ENCODE data around the gene CMIP. TPM values are rescaled to one million over a fixed set of nuclear protein-coding genes. Genes with fewer than 3 reads are reported as not detected.

The CMIP gene
- total RNA-seq, 1 experiment from 2014 or later: 63.7 TPM

DNA sequence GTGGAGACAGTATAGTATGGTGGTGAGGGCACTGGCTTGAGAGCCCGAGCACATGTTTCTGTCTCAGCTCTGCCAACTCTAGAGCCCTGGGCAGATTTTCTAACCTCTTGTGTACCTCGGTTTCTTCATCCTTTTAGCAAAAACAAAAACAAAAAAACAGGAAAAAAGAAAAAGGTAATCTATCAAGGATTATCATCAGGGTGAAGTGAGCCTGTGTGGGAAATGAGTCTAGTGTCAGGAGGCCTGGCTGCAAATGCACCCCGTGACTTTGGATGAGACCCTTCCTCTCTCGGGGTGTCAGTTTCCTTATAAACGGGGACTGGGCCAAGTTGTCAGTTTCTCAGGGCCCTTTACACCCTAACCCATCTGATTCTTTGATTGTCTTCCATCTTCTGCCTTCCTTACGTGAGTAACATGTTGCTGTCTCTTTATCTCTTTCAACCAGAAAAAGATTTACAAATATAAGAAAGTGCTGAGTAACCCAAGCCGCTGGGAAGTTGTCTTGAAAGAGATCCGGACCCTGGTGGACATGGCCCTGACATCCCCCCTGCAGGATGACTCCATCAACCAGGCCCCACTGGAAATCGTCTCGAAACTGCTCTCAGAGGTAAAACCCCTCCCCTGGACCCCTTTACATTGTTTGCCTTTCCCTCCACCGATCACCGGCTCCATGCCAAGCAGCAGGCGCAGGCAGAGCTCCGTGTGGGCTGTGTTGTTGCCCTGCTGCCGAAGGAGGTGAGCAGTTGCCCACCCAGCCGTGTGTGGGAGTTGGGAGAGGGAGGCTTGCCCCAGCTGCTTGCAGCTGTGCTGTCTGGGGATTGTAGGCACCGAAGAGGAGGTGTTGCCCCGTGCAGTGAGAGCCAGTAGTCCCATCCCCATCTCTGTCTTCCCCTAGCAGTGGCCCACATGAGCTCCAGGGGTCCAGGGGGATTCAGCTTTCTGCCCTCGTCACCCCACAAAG lies 207.4 kb downstream of the CMIP start (continued):
- TF ChIP-seq, protein P1, sequence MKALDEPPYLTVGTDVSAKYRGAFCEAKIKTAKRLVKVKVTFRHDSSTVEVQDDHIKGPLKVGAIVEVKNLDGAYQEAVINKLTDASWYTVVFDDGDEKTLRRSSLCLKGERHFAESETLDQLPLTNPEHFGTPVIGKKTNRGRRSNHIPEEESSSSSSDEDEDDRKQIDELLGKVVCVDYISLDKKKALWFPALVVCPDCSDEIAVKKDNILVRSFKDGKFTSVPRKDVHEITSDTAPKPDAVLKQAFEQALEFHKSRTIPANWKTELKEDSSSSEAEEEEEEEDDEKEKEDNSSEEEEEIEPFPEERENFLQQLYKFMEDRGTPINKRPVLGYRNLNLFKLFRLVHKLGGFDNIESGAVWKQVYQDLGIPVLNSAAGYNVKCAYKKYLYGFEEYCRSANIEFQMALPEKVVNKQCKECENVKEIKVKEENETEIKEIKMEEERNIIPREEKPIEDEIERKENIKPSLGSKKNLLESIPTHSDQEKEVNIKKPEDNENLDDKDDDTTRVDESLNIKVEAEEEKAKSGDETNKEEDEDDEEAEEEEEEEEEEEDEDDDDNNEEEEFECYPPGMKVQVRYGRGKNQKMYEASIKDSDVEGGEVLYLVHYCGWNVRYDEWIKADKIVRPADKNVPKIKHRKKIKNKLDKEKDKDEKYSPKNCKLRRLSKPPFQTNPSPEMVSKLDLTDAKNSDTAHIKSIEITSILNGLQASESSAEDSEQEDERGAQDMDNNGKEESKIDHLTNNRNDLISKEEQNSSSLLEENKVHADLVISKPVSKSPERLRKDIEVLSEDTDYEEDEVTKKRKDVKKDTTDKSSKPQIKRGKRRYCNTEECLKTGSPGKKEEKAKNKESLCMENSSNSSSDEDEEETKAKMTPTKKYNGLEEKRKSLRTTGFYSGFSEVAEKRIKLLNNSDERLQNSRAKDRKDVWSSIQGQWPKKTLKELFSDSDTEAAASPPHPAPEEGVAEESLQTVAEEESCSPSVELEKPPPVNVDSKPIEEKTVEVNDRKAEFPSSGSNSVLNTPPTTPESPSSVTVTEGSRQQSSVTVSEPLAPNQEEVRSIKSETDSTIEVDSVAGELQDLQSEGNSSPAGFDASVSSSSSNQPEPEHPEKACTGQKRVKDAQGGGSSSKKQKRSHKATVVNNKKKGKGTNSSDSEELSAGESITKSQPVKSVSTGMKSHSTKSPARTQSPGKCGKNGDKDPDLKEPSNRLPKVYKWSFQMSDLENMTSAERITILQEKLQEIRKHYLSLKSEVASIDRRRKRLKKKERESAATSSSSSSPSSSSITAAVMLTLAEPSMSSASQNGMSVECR (CRISPR knock-in tag; IDR thresholded peaks at IDR 0.05; ENCODE audit: borderline replicate concordance): no peak

DNA sequence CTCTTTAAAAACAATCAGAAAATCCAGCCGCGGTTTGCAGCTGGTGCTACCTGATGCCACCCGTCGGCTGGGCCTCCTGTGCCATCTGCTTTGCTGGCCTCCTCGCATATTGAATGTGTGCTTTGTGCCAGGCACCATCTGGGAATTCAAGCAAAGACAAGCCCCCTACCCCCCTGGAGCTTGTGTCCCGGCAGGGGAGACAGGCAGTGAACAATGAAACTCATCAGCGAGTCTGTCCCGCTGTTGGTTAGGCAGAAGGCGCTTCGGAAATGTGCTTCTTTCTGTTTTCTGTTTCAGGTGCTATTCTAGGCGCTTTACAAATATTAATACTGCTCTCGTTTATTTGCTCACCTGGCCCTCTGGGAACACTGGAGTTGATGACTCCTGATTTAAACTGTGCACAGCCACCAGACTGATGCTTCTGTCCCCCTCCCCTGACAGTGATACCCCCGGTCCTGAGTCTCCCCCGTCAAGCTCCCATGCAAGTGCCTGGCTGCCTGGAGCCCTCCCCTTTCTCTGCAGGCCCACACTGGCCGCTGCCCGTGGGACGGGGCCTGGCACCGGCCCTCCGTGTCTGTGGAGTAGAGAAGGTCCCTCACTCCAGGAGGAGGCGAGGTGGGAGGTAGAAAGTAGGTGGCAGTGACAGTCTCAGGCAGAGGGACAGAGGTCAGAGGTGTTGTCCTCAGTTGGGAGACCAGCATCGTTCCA lies 208.3 kb downstream of the CMIP start:
- CTCF ChIA-PET: interaction anchor here (0.7 to 1.9 kb wide), 4 partner anchors 19 to 44 kb away, joined by 3 to 9 read pairs (median 4); no protein-coding TSS in a partner anchor
- H3K36me3 Mint-ChIP-seq: peaks cover 12% of the 10 kb centered on the region; the same call in 1 of the 2 replicates
- POLR2A ChIA-PET: interaction anchor here (1.0 kb wide), 1 partner anchor 23 kb away, joined by 4 read pairs; no protein-coding TSS in a partner anchor
- peak overlapping the region; percentile 82 for H3K27ac Mint-ChIP-seq
- no peaks in the 10 kb centered on the region for H3K9me3 Mint-ChIP-seq
- H3K27me3 Mint-ChIP-seq (ENCODE audit: low read depth): no peaks in the 10 kb centered on the region
- H3K4me3 Mint-ChIP-seq: no peak overlapping the region
- TF ChIP-seq ESRRA (CRISPR knock-in tag; IDR thresholded peaks at IDR 0.05; ENCODE audit: borderline replicate concordance) (no peak), ZNF423 (CRISPR knock-in tag; IDR thresholded peaks at IDR 0.05) (peak; percentile 66; the same call in 1 of the 2 replicates), NR2C2 (CRISPR knock-in tag; IDR thresholded peaks at IDR 0.05) (no peak)
- ATAC-seq (peak; percentile 44), DNase-seq (ENCODE audit: low spot score) (peak; percentile 38)
- H3K4me1 Mint-ChIP-seq: peaks cover 44% of the 10 kb centered on the region

DNA sequence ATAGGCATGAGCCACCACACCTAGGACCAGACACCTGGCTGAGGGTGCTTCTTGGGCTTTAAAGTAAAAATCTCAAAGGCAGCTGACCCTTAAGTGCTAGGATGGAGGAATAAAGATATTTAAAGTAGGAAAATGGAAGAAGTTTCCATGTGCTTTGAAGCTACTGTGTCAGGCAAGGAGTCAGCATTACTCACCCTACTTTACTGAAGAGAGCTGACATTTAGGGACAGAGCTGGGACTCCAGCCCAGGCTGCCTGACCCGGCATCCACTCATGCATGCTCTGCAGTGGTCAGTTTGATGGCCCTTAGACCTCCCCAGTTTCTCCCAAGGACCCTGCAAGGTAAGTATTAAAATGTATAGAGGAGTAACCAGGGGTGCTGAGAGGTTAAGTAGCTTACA lies 209.7 kb downstream of the CMIP start:
- peaks cover 16% of the 10 kb centered on the region; the same call in 1 of the 2 replicates for H3K36me3 Mint-ChIP-seq
- CTCF ChIA-PET: interaction anchor here (2.5 kb wide), 1 partner anchor 43 kb away, joined by 9 read pairs; no protein-coding TSS in a partner anchor
- POLR2A ChIA-PET: no interaction called here
- no peak overlapping the region for H3K27ac Mint-ChIP-seq
- no peak overlapping the region for H3K4me3 Mint-ChIP-seq
- peaks cover 46% of the 10 kb centered on the region for H3K4me1 Mint-ChIP-seq
- DNase-seq (ENCODE audit: low spot score) (no peak), ATAC-seq (no peak)
- H3K27me3 Mint-ChIP-seq (ENCODE audit: low read depth): no peaks in the 10 kb centered on the region
- no peaks in the 10 kb centered on the region for H3K9me3 Mint-ChIP-seq
- TF ChIP-seq FOXJ3 (CRISPR knock-in tag; IDR thresholded peaks at IDR 0.05; ENCODE audit: borderline replicate concordance) (no peak), IRF2 (CRISPR knock-in tag; IDR thresholded peaks at IDR 0.05; ENCODE audit: borderline replicate concordance, low read depth) (no peak), KAT7 (CRISPR knock-in tag; IDR thresholded peaks at IDR 0.05; ENCODE audit: borderline replicate concordance) (no peak), EMX1 (CRISPR knock-in tag; IDR thresholded peaks at IDR 0.05) (no peak), MXD4 (CRISPR knock-in tag; IDR thresholded peaks at IDR 0.05; ENCODE audit: borderline replicate concordance) (no peak), ETV6 (CRISPR knock-in tag; IDR thresholded peaks at IDR 0.05) (no peak), SMAD3 (CRISPR knock-in tag; IDR thresholded peaks at IDR 0.05; ENCODE audit: borderline replicate concordance) (no peak), FOXK1 (CRISPR knock-in tag; IDR thresholded peaks at IDR 0.05) (no peak), GTF2I (CRISPR knock-in tag; conservative IDR thresholded peaks at IDR 0.05) (no peak), CBFB (CRISPR knock-in tag; IDR thresholded peaks at IDR 0.05; ENCODE audit: low read depth) (no peak)
- TF ChIP-seq, protein P2, sequence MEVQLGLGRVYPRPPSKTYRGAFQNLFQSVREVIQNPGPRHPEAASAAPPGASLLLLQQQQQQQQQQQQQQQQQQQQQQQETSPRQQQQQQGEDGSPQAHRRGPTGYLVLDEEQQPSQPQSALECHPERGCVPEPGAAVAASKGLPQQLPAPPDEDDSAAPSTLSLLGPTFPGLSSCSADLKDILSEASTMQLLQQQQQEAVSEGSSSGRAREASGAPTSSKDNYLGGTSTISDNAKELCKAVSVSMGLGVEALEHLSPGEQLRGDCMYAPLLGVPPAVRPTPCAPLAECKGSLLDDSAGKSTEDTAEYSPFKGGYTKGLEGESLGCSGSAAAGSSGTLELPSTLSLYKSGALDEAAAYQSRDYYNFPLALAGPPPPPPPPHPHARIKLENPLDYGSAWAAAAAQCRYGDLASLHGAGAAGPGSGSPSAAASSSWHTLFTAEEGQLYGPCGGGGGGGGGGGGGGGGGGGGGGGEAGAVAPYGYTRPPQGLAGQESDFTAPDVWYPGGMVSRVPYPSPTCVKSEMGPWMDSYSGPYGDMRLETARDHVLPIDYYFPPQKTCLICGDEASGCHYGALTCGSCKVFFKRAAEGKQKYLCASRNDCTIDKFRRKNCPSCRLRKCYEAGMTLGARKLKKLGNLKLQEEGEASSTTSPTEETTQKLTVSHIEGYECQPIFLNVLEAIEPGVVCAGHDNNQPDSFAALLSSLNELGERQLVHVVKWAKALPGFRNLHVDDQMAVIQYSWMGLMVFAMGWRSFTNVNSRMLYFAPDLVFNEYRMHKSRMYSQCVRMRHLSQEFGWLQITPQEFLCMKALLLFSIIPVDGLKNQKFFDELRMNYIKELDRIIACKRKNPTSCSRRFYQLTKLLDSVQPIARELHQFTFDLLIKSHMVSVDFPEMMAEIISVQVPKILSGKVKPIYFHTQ (CRISPR knock-in tag; IDR thresholded peaks at IDR 0.05): no peak

All from WTC11 (cell line).